Thyroid gland (tissue), 4 donors: ENCODE measurements around the gene TUBE1.

ENCODE experiments used
- POLR2A ChIP-seq, 2 donors: fragments of 450-650 bp; IDR thresholded peaks; one replicate each; pipeline ENCODE4 v1.6.1; 2017; ENCODE audit warnings: antibody characterized with exemption in 2 of 2, mild to moderate bottlenecking in 2 of 2, moderate library complexity in 1 of 2
- TF ChIP-seq, protein P1 (sequence below), 6 experiments: fragments of 200-600 bp in 3 of 6; fragments of 450-650 bp in 3 of 6; sonication (generic) in 3 of 6; IDR thresholded peaks; one replicate each; pipeline ENCODE4 v1.5.1; 2016 to 2019; ENCODE audit warnings: antibody characterized with exemption in 6 of 6, mild to moderate bottlenecking in 2 of 6, inconsistent platforms in 1 of 6, moderate library complexity in 1 of 6

DNA sequence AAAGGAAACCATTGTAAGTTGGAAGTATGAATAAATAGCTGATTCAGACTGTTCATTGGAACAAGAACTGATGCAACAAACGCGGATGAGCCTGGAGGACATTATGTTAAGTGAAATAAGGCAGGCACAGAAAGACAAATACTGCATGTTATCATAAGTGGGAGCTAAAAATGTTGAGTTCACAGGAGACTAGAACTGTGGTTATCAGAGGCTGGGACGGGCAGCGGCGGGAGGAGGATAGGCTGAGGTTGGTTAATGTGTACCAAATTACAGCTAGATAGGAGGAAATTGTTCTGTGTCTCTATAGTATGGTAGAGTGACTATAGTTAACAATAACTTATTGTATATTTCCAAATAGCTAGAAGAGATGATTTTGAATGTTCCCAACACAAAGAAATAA, 40.9 kb upstream of the TUBE1 start:
- TF ChIP-seq POLR2A (IDR thresholded peaks at IDR 0.05), result no peak
- TF ChIP-seq, protein P1, sequence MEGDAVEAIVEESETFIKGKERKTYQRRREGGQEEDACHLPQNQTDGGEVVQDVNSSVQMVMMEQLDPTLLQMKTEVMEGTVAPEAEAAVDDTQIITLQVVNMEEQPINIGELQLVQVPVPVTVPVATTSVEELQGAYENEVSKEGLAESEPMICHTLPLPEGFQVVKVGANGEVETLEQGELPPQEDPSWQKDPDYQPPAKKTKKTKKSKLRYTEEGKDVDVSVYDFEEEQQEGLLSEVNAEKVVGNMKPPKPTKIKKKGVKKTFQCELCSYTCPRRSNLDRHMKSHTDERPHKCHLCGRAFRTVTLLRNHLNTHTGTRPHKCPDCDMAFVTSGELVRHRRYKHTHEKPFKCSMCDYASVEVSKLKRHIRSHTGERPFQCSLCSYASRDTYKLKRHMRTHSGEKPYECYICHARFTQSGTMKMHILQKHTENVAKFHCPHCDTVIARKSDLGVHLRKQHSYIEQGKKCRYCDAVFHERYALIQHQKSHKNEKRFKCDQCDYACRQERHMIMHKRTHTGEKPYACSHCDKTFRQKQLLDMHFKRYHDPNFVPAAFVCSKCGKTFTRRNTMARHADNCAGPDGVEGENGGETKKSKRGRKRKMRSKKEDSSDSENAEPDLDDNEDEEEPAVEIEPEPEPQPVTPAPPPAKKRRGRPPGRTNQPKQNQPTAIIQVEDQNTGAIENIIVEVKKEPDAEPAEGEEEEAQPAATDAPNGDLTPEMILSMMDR (IDR thresholded peaks at IDR 0.05), result no peak
